Common myeloid progenitor, CD34-positive (primary cell): ENCODE data around the gene CBX2. TPM values are rescaled to one million over a fixed set of nuclear protein-coding genes. Genes with fewer than 3 reads are reported as not detected.

Experiments
- CTCF ChIA-PET: fragments of 350-600 bp; sonication (Branson Sonifier 250); formaldehyde crosslinking; loops from one replicate; lab custom pipeline; 2021; ENCODE audit warnings: antibody characterized with exemption; lab: Charles Lee
- POLR2A ChIA-PET: fragments of 350-600 bp; sonication (Branson Sonifier 250); formaldehyde crosslinking; loops from one replicate; lab custom pipeline; 2021; ENCODE audit warnings: antibody characterized with exemption; lab: Charles Lee
- DNase-seq, 3 donors: peaks; one replicate each; pipeline versions ENCODE4 v3.0.0 to v3.0.0-alpha.2; 2013
- H3K27ac ChIP-seq, 2 experiments: 1 replicate in 1 of 2; 2 replicates in 1 of 2; pipeline ENCODE4 v1.7.0; 2013; ENCODE audit warnings: inconsistent platforms in 2 of 2, low read length in 2 of 2, mild to moderate bottlenecking in 2 of 2, low read depth in 1 of 2, moderate library complexity in 1 of 2; ENCODE audit not compliant: severe bottlenecking in 2 of 2, insufficient read depth in 1 of 2, poor library complexity in 1 of 2
- H3K27me3 ChIP-seq, 5 experiments: replicated peaks in 2 of 5; 1 replicate in 3 of 5; 2 replicates in 2 of 5; pipeline versions ENCODE4 v1.6.1 to v1.7.0; 2013; ENCODE audit warnings: low read length in 4 of 5, mild to moderate bottlenecking in 2 of 5, moderate library complexity in 2 of 5, inconsistent platforms in 1 of 5; ENCODE audit not compliant: insufficient read depth in 5 of 5, control insufficient read depth in 4 of 5
- H3K36me3 ChIP-seq, 4 experiments: 1 replicate in 2 of 4; 2 replicates in 2 of 4; pipeline versions ENCODE4 v1.6.1 to v1.7.0; 2013; ENCODE audit warnings: low read length in 3 of 4, control low read depth in 1 of 4, mild to moderate bottlenecking in 1 of 4; ENCODE audit not compliant: control insufficient read depth in 4 of 4, insufficient read depth in 4 of 4
- H3K4me1 ChIP-seq, 4 experiments: 1 replicate in 3 of 4; 2 replicates in 1 of 4; pipeline versions ENCODE4 v1.6.1 to v1.7.1; 2013; ENCODE audit warnings: low read length in 3 of 4, mild to moderate bottlenecking in 3 of 4, control low read depth in 1 of 4, inconsistent platforms in 1 of 4, moderate library complexity in 1 of 4; ENCODE audit not compliant: control insufficient read depth in 4 of 4, insufficient read depth in 4 of 4; ENCODE audit errors: control extremely low read depth in 1 of 4
- H3K4me3 ChIP-seq, 7 experiments: 1 replicate in 4 of 7; 2 replicates in 3 of 7; pipeline versions ENCODE4 v1.5.1 to v1.7.0; 2013; ENCODE audit warnings: mild to moderate bottlenecking in 7 of 7, low read length in 6 of 7, moderate library complexity in 6 of 7, inconsistent platforms in 2 of 7, low read depth in 2 of 7, control low read depth in 1 of 7; ENCODE audit not compliant: insufficient read depth in 4 of 7, control insufficient read depth in 1 of 7; ENCODE audit errors: extremely low read depth in 1 of 7
- H3K9me3 ChIP-seq, 5 experiments: 1 replicate in 4 of 5; 2 replicates in 1 of 5; pipeline versions ENCODE4 v1.6.1 to v1.7.1; 2013; ENCODE audit warnings: low read length in 4 of 5, mild to moderate bottlenecking in 2 of 5, inconsistent platforms in 1 of 5, low read depth in 1 of 5, moderate library complexity in 1 of 5; ENCODE audit not compliant: control insufficient read depth in 4 of 5, insufficient read depth in 2 of 5; ENCODE audit errors: control extremely low read depth in 1 of 5
- WGBS: methylation state at CpG from one replicate; pipeline ENCODE4 v1.1.5; 2013; ENCODE audit not compliant: insufficient coverage; 5-methylcytosine and 5-hydroxymethylcytosine counted together
- polyA plus RNA-seq: library from polyadenylated mRNA; unstranded; fragments of 120-200 nt; gene quantifications from one replicate; pipeline ENCODE4 v1.2.1, GENCODE V29; 2013

The CBX2 gene
- 37.9 TPM for polyA plus RNA-seq

DNA sequence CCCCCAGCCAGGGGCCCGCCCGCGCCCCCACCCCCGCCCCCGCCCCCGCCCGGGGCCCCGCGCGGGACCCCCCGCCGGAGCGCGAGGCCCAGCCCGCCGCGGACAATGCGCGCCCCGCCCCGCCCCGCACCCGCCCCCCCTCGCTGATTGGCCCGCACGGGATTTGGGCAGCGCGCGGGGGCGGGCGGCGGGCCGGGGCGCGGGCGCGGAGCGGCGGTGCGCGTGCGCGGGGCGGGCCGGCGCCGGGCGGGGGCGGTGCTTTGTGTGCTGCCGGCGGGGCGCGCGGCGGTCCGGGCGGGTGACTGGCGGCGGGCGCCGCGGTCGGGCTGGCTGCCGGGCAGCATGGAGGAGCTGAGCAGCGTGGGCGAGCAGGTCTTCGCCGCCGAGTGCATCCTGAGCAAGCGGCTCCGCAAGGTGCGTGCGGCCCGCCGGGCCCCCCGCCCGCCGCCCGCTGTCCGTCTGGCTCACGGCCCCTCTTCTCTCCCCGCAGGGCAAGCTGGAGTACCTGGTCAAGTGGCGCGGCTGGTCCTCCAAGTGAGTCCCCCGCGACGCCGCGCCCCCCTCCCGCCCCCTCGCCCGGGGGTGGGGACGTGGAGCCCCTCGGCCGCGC, at the start of gene CBX2:
TSS of gene CBX2 (plus strand) at position 255 of the 610 bp plus-strand sequence. CDS start at position 343, 88 bp downstream.
- peaks cover 10 to 60% (median 57%) of the 10 kb centered on the region in 4 experiments for H3K4me1 ChIP-seq
- no peaks in the 10 kb centered on the region for H3K27me3 ChIP-seq
- DNase-seq, result peak; percentile 59 to 85 (median 76)
- peak within 1 kb of the TSS in 1 of 2 experiments; percentile 79 for H3K27ac ChIP-seq
- H3K9me3 ChIP-seq, result no peaks in the 10 kb centered on the region
- H3K4me3 ChIP-seq, result peak within 1 kb of the TSS; percentile 64 to 89 (median 77)
- ChIA-PET POLR2A (interaction anchor here (1.0 kb wide), 1 partner anchor 466 kb away, joined by 3 read pairs; no protein-coding TSS in a partner anchor), CTCF (interaction anchor here (0.7 to 3.2 kb wide), 4 partner anchors 12 to 34 kb away, joined by 3 to 20 read pairs (median 4); no protein-coding TSS in a partner anchor)
- under 1% methylated on average over 54 of the region's 96 CpGs for WGBS
- peaks cover 0 to 17% (median 11%) of the 10 kb centered on the region in 4 experiments for H3K36me3 ChIP-seq

GRCh38 chr17:79728169-79728907, 49.6 kb upstream of the CBX2 start:
- H3K4me3 ChIP-seq, result peak overlapping the region in 4 of 7 experiments; percentile 23 to 73 (median 46)
- H3K27me3 ChIP-seq, result no peaks in the 10 kb centered on the region
- H3K27ac ChIP-seq, result no peak overlapping the region
- whole genome bisulfite sequencing, result 43% methylated on average over 18 of the region's 22 CpGs
- POLR2A ChIA-PET, result no interaction called here
- CTCF ChIA-PET, result interaction anchor here (0.9 kb wide), 1 partner anchor 14 kb away, joined by 3 read pairs; no protein-coding TSS in a partner anchor
- no peaks in the 10 kb centered on the region for H3K9me3 ChIP-seq
- H3K4me1 ChIP-seq, result peaks cover 0 to 22% (median 1%) of the 10 kb centered on the region in 4 experiments
- no peaks in the 10 kb centered on the region for H3K36me3 ChIP-seq
- DNase-seq, result peak; percentile 91 to 96 (median 91)

GRCh38 chr17:79728908-79729471, 49.0 kb upstream of the CBX2 start:
- peaks cover 0 to 25% (median 1%) of the 10 kb centered on the region in 4 experiments for H3K4me1 ChIP-seq
- DNase-seq, result no peak
- WGBS, result 91% methylated on average over 23 of the region's 26 CpGs
- no peaks in the 10 kb centered on the region for H3K36me3 ChIP-seq
- H3K9me3 ChIP-seq, result no peaks in the 10 kb centered on the region
- POLR2A ChIA-PET, result no interaction called here
- no peaks in the 10 kb centered on the region for H3K27me3 ChIP-seq
- H3K4me3 ChIP-seq, result peak overlapping the region in 2 of 7 experiments; percentile 50 to 73
- H3K27ac ChIP-seq, result no peak overlapping the region
- CTCF ChIA-PET, result no interaction called here

DNA sequence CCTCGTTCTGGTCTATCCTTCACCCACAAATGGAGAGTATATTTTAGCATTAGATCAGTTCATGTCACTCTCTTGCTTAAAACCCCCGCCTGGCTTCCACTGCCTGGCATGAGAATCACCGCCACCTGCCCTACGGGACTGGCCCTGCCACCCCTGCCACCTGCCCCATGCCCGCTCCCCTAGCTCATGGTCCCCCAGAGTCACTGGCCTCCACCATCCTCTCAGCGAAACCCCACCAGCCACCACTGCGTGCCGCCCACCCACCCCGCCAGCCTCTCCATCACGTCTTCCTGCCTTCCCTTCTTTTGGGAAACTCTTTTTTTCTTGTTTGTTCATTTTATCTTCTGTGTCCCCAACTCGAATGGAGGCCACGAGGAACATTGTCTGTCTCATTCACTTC, 48.2 kb upstream of the CBX2 start:
- Histone ChIP-seq H3K27ac (no peak overlapping the region), H3K36me3 (no peaks in the 10 kb centered on the region), H3K4me1 (peaks cover 0 to 25% (median 1%) of the 10 kb centered on the region in 4 experiments), H3K4me3 (no peak overlapping the region), H3K9me3 (no peaks in the 10 kb centered on the region), H3K27me3 (no peaks in the 10 kb centered on the region)
- DNase-seq, result no peak
- ChIA-PET POLR2A (no interaction called here), CTCF (no interaction called here)
- WGBS, result 97% methylated on average over 10 of the region's 12 CpGs

- ChIA-PET POLR2A (no interaction called here), CTCF (no interaction called here)
- Histone ChIP-seq H3K36me3 (no peaks in the 10 kb centered on the region), H3K27ac (no peak overlapping the region), H3K4me3 (no peak overlapping the region), H3K27me3 (no peaks in the 10 kb centered on the region), H3K9me3 (no peaks in the 10 kb centered on the region), H3K4me1 (peaks cover 0 to 25% (median 1%) of the 10 kb centered on the region in 4 experiments)
- DNase-seq, result no peak
- WGBS, result 70% methylated on average over 2 of the region's 5 CpGs
Observed at GRCh38 chr17:79730437-79730768, 47.5 kb upstream of the CBX2 start.

- H3K4me3 ChIP-seq, result no peak within 1 kb of the TSS
- 96% methylated on average over 31 of the region's 33 CpGs for WGBS
- ChIA-PET POLR2A (no interaction called here), CTCF (no interaction called here)
- no peak for DNase-seq
- no peaks in the 10 kb centered on the region for H3K36me3 ChIP-seq
- no peaks in the 10 kb centered on the region for H3K9me3 ChIP-seq
- no peak within 1 kb of the TSS for H3K27ac ChIP-seq
- no peaks in the 10 kb centered on the region for H3K27me3 ChIP-seq
- peaks cover 0 to 25% (median 1%) of the 10 kb centered on the region in 4 experiments for H3K4me1 ChIP-seq
Observed at GRCh38 chr17:79730769-79731483, 47.0 kb upstream of the CBX2 start, which contains the start of gene ENPP7. TSS of gene ENPP7 (plus strand) at chr17:79730943. CDS start at chr17:79731140, 197 bp downstream.
